ENCODE data around the gene FGF1.

The FGF1 gene

GRCh38 chr5:142677198-142677597 lies 8.7 kb downstream of the FGF1 start:
- Histone ChIP-seq H3K36me3 (no peaks in the 10 kb centered on the region), H3K9me3 (no peaks in the 10 kb centered on the region), H3K27me3 (no peaks in the 10 kb centered on the region), H3K4me1 (no peaks in the 10 kb centered on the region), H3K4me3 (ENCODE audit: low read depth, low read length) (no peak overlapping the region)
- DNase-seq, result no peak
- TF ChIP-seq CTCF (IDR thresholded peaks at IDR 0.05; ENCODE audit: low read depth, low read length), result no peak

- H3K27me3 ChIP-seq, result no peaks in the 10 kb centered on the region
- TF ChIP-seq CTCF (IDR thresholded peaks at IDR 0.05; ENCODE audit: low read depth, low read length), result no peak
- no peak for DNase-seq
- H3K9me3 ChIP-seq, result no peaks in the 10 kb centered on the region
- H3K4me1 ChIP-seq, result no peaks in the 10 kb centered on the region
- no peak overlapping the region for H3K4me3 ChIP-seq (ENCODE audit: low read depth, low read length)
- no peaks in the 10 kb centered on the region for H3K36me3 ChIP-seq
Observed at GRCh38 chr5:142676318-142676717, 9.6 kb downstream of the FGF1 start.

- H3K27me3 ChIP-seq, result no peaks in the 10 kb centered on the region
- DNase-seq, result no peak
- H3K4me1 ChIP-seq, result no peaks in the 10 kb centered on the region
- H3K36me3 ChIP-seq, result no peaks in the 10 kb centered on the region
- no peaks in the 10 kb centered on the region for H3K9me3 ChIP-seq
- no peak overlapping the region for H3K4me3 ChIP-seq (ENCODE audit: low read depth, low read length)
- no peak for TF ChIP-seq CTCF (IDR thresholded peaks at IDR 0.05; ENCODE audit: low read depth, low read length)
Observed at GRCh38 chr5:142674531-142675469, 11.1 kb downstream of the FGF1 start.

GRCh38 chr5:142671801-142672200 lies 14.1 kb downstream of the FGF1 start:
- H3K36me3 ChIP-seq, result no peaks in the 10 kb centered on the region
- no peak overlapping the region for H3K4me3 ChIP-seq (ENCODE audit: low read depth, low read length)
- no peaks in the 10 kb centered on the region for H3K9me3 ChIP-seq
- no peak for TF ChIP-seq CTCF (IDR thresholded peaks at IDR 0.05; ENCODE audit: low read depth, low read length)
- no peak for DNase-seq
- no peaks in the 10 kb centered on the region for H3K27me3 ChIP-seq
- no peaks in the 10 kb centered on the region for H3K4me1 ChIP-seq

GRCh38 chr5:142671266-142671665 lies 14.6 kb downstream of the FGF1 start:
- TF ChIP-seq CTCF (IDR thresholded peaks at IDR 0.05; ENCODE audit: low read depth, low read length), result no peak
- Histone ChIP-seq H3K36me3 (no peaks in the 10 kb centered on the region), H3K27me3 (no peaks in the 10 kb centered on the region), H3K4me3 (ENCODE audit: low read depth, low read length) (no peak overlapping the region), H3K9me3 (no peaks in the 10 kb centered on the region), H3K4me1 (no peaks in the 10 kb centered on the region)
- DNase-seq, result no peak

GRCh38 chr5:142670804-142671203 lies 15.1 kb downstream of the FGF1 start:
- H3K36me3 ChIP-seq, result no peaks in the 10 kb centered on the region
- no peaks in the 10 kb centered on the region for H3K4me1 ChIP-seq
- H3K27me3 ChIP-seq, result no peaks in the 10 kb centered on the region
- DNase-seq, result no peak
- no peak for TF ChIP-seq CTCF (IDR thresholded peaks at IDR 0.05; ENCODE audit: low read depth, low read length)
- no peaks in the 10 kb centered on the region for H3K9me3 ChIP-seq
- H3K4me3 ChIP-seq (ENCODE audit: low read depth, low read length), result no peak overlapping the region

All from BE2C (cell line).